ENCODE measurements around the gene EYS.

The EYS gene

GRCh38 chr6:65202738-65203137 is 504.3 kb downstream of the EYS start:
- DNase-seq (ENCODE audit: low spot score) = no peak

- DNase-seq (ENCODE audit: low spot score) = no peak
Measured at GRCh38 chr6:65199683-65200082, 507.3 kb downstream of the EYS start.

- no peak for DNase-seq (ENCODE audit: low spot score)
Measured at GRCh38 chr6:65199121-65199520, 507.9 kb downstream of the EYS start.

- DNase-seq (ENCODE audit: low spot score) = no peak
Measured at GRCh38 chr6:65191471-65191870, 515.6 kb downstream of the EYS start.

- no peak for DNase-seq (ENCODE audit: low spot score)
Measured at GRCh38 chr6:65189236-65189881, 517.7 kb downstream of the EYS start.

GRCh38 chr6:65186826-65187225 is 520.2 kb downstream of the EYS start:
- no peak for DNase-seq (ENCODE audit: low spot score)

- DNase-seq (ENCODE audit: low spot score) = no peak
Measured at GRCh38 chr6:65182681-65183080, 524.3 kb downstream of the EYS start.

- DNase-seq (ENCODE audit: low spot score) = no peak
Measured at GRCh38 chr6:65170273-65170672, 536.8 kb downstream of the EYS start.

GRCh38 chr6:65161661-65162060 is 545.4 kb downstream of the EYS start:
- no peak for DNase-seq (ENCODE audit: low spot score)

- DNase-seq (ENCODE audit: low spot score) = no peak
Measured at GRCh38 chr6:65157025-65157424, 550.0 kb downstream of the EYS start.

- no peak for DNase-seq (ENCODE audit: low spot score)
Measured at GRCh38 chr6:65155083-65155482, 551.9 kb downstream of the EYS start.

GRCh38 chr6:65149841-65150240 is 557.2 kb downstream of the EYS start:
- no peak for DNase-seq (ENCODE audit: low spot score)

- no peak for DNase-seq (ENCODE audit: low spot score)
Measured at GRCh38 chr6:65148839-65149238, 558.2 kb downstream of the EYS start.

GRCh38 chr6:65135567-65135966 is 571.5 kb downstream of the EYS start:
- no peak for DNase-seq (ENCODE audit: low spot score)

- DNase-seq (ENCODE audit: low spot score) = no peak
Measured at GRCh38 chr6:65126667-65127066, 580.4 kb downstream of the EYS start.

GRCh38 chr6:65123521-65123920 is 583.5 kb downstream of the EYS start:
- DNase-seq (ENCODE audit: low spot score) = no peak

GRCh38 chr6:65117817-65118409 is 589.1 kb downstream of the EYS start:
- DNase-seq (ENCODE audit: low spot score) = no peak

GRCh38 chr6:65116326-65116725 is 590.7 kb downstream of the EYS start:
- no peak for DNase-seq (ENCODE audit: low spot score)

- DNase-seq (ENCODE audit: low spot score) = no peak
Measured at GRCh38 chr6:65113581-65113980, 593.4 kb downstream of the EYS start.

- no peak for DNase-seq (ENCODE audit: low spot score)
Measured at GRCh38 chr6:65112435-65112834, 594.6 kb downstream of the EYS start.

- no peak for DNase-seq (ENCODE audit: low spot score)
Measured at GRCh38 chr6:65110031-65110430, 597.0 kb downstream of the EYS start.

- DNase-seq (ENCODE audit: low spot score) = no peak
Measured at GRCh38 chr6:65098349-65098748, 608.7 kb downstream of the EYS start.

GRCh38 chr6:65091561-65091960 is 615.5 kb downstream of the EYS start:
- DNase-seq (ENCODE audit: low spot score) = no peak

- no peak for DNase-seq (ENCODE audit: low spot score)
Measured at GRCh38 chr6:65088575-65088974, 618.5 kb downstream of the EYS start.

All from ecto neural progenitor cell (in vitro differentiated cells).